Measurements from ENCODE around the gene PRUNE2.
A peak's percentile ranks its signal among the peaks of the same experiment; 100 is the strongest.

The PRUNE2 gene

DNA sequence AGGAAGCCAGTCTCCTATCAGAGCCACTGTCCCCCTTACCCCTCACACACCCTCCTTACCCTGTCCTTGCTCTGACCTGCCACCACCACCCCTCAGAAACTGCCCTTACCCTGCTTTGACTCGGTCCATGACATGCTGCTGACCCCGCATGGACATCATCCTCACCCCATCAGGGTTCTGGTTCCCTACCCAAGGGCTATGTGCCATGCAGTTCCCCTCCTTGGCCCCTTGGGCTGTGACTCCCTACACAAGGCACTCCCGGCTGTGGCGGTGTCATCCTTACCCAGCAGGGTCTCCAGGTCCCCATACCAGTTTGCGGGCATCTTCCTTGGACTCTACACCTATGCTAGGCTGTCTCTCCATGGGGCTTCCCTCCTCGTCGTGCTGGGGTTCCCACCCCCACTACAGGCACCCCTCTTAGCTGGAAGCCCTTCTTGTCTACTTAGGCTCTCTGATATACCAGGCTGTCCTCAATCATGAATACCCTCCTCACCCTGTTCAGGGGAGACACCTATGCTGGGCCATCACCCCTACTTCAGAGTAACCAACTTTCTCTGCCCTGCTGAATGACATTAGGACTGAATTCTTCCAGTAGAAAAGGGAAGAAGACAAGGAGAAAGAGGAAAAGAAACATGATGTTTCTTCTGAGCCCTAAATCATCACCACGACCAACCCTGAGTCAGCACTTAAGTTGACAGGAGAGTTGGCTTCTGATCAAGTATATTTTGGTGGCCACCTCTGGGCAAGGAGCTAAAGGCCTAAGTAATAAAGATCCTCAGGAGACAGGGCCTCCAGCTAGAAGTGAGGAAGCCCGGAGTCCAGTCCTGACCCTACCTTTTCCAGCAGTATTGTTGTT is 331.8 kb downstream of the PRUNE2 start:
- H3K36me3 ChIP-seq (ENCODE audit: control insufficient read depth in 1 of 2, insufficient read depth in 2 of 2, low read depth in 1 of 2, low read length in 2 of 2): no peaks in the 10 kb centered on the region
- no peak overlapping the region for H4K91ac ChIP-seq (ENCODE audit: low read length)
- H3K4me2 ChIP-seq (ENCODE audit: low read length, poor library complexity, severe bottlenecking): no peak overlapping the region
- no peak overlapping the region for H3K4ac ChIP-seq (ENCODE audit: low read depth in 1 of 2, low read length in 2 of 2)
- no peak overlapping the region for H2BK120ac ChIP-seq (ENCODE audit: low read depth, low read length)
- H3K27ac ChIP-seq (ENCODE audit: low read length, poor library complexity, severe bottlenecking): no peak overlapping the region
- H3K9ac ChIP-seq (ENCODE audit: low read length): no peak overlapping the region
- H3K4me3 ChIP-seq (ENCODE audit: insufficient read depth in 1 of 2, low read depth in 1 of 2, low read length in 2 of 2): no peak overlapping the region
- no peak overlapping the region for H3K23ac ChIP-seq (ENCODE audit: low read length in 2 of 2)
- no peak for DNase-seq
- H2BK5ac ChIP-seq (ENCODE audit: low read depth, low read length, poor library complexity, severe bottlenecking): no peak overlapping the region
- H3K4me1 ChIP-seq (ENCODE audit: control insufficient read depth, insufficient read depth, low read depth, low read length): peaks cover 8% of the 10 kb centered on the region
- peak overlapping the region; percentile 16 for H2AK5ac ChIP-seq (ENCODE audit: low read length, severe bottlenecking)
- H2BK12ac ChIP-seq (ENCODE audit: low read length in 2 of 2): no peak overlapping the region
- H2BK15ac ChIP-seq (ENCODE audit: low read depth, poor library complexity, severe bottlenecking): no peak overlapping the region
- H2AFZ ChIP-seq (ENCODE audit: low read depth, low read length): no peak overlapping the region
- no peaks in the 10 kb centered on the region for H3K79me1 ChIP-seq (replicated peaks; ENCODE audit: low read length, poor library complexity, severe bottlenecking)
- H3K9me3 ChIP-seq (ENCODE audit: control insufficient read depth, low read length): peaks cover 7% of the 10 kb centered on the region
- H4K8ac ChIP-seq (ENCODE audit: low read length): no peak overlapping the region
- H3K14ac ChIP-seq (ENCODE audit: low read length in 2 of 2): peak overlapping the region in 1 of 2 experiments; percentile 13
- 91% methylated on average over 9 of the region's 9 CpGs for WGBS
- peak overlapping the region in 1 of 2 experiments; percentile 72 for H3K18ac ChIP-seq (ENCODE audit: low read depth in 1 of 2, low read length in 2 of 2)
- no peaks in the 10 kb centered on the region for H3K27me3 ChIP-seq (ENCODE audit: control insufficient read depth in 1 of 2, insufficient read depth in 1 of 2, low read length in 2 of 2)

DNA sequence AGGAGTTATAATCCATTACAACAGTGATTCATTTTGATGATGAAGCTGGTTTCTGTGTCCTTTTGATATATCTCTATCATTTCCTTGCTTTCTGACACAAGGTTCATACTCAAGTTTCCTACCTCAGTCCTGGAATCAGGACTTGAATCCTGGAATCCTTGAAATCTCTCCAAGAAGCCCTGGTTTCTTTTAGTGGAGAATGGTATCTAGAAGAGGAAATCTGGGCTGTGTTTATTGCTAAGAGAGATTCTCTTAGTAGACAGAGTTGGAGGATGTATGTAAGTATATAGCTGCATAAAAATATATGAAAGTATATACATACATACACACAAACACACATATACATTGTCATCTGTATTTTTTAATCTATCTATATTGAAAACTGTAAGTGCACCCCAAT is 332.5 kb downstream of the PRUNE2 start:
- Histone ChIP-seq H2BK5ac (ENCODE audit: low read depth, low read length, poor library complexity, severe bottlenecking) (no peak overlapping the region), H3K4me2 (ENCODE audit: low read length, poor library complexity, severe bottlenecking) (no peak overlapping the region), H3K9me3 (ENCODE audit: control insufficient read depth, low read length) (peaks cover 7% of the 10 kb centered on the region), H2AK5ac (ENCODE audit: low read length, severe bottlenecking) (no peak overlapping the region), H3K79me1 (replicated peaks; ENCODE audit: low read length, poor library complexity, severe bottlenecking) (no peaks in the 10 kb centered on the region), H3K14ac (ENCODE audit: low read length in 2 of 2) (no peak overlapping the region), H2BK15ac (ENCODE audit: low read depth, poor library complexity, severe bottlenecking) (no peak overlapping the region), H2AFZ (ENCODE audit: low read depth, low read length) (no peak overlapping the region), H3K9ac (ENCODE audit: low read length) (no peak overlapping the region), H4K8ac (ENCODE audit: low read length) (no peak overlapping the region), H4K91ac (ENCODE audit: low read length) (no peak overlapping the region), H3K27ac (ENCODE audit: low read length, poor library complexity, severe bottlenecking) (no peak overlapping the region), H3K4ac (ENCODE audit: low read depth in 1 of 2, low read length in 2 of 2) (no peak overlapping the region), H3K18ac (ENCODE audit: low read depth in 1 of 2, low read length in 2 of 2) (no peak overlapping the region), H3K4me1 (ENCODE audit: control insufficient read depth, insufficient read depth, low read depth, low read length) (peaks cover 2% of the 10 kb centered on the region), H2BK12ac (ENCODE audit: low read length in 2 of 2) (no peak overlapping the region), H3K36me3 (ENCODE audit: control insufficient read depth in 1 of 2, insufficient read depth in 2 of 2, low read depth in 1 of 2, low read length in 2 of 2) (no peaks in the 10 kb centered on the region), H3K4me3 (ENCODE audit: insufficient read depth in 1 of 2, low read depth in 1 of 2, low read length in 2 of 2) (no peak overlapping the region), H3K23ac (ENCODE audit: low read length in 2 of 2) (no peak overlapping the region), H2BK120ac (ENCODE audit: low read depth, low read length) (no peak overlapping the region), H3K27me3 (ENCODE audit: control insufficient read depth in 1 of 2, insufficient read depth in 1 of 2, low read length in 2 of 2) (no peaks in the 10 kb centered on the region)
- no peak for DNase-seq

DNA sequence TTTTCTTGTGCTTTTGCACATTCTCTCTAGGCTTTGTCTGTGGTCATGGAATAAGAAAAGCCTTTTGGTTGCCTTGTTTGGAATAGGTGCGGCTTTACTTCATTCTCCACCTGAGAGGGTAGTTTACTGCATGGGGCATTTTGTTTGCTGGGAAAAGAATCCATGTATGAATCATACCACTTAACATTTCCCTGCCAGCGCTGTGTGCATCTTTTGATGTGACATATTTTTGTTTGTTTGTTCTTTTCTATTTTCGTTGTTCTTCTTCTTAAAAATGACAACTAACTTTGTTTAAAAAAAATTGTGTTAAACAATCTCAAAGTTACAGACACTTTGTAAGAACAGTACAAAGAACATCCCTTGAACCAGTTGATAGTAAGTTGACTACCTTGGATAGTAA is 333.8 kb downstream of the PRUNE2 start:
- Histone ChIP-seq H3K4me3 (ENCODE audit: insufficient read depth in 1 of 2, low read depth in 1 of 2, low read length in 2 of 2) (peak overlapping the region in 1 of 2 experiments; percentile 70), H3K18ac (ENCODE audit: low read depth in 1 of 2, low read length in 2 of 2) (no peak overlapping the region), H3K4ac (ENCODE audit: low read depth in 1 of 2, low read length in 2 of 2) (no peak overlapping the region), H3K23ac (ENCODE audit: low read length in 2 of 2) (no peak overlapping the region), H3K4me1 (ENCODE audit: control insufficient read depth, insufficient read depth, low read depth, low read length) (no peaks in the 10 kb centered on the region), H3K9me3 (ENCODE audit: control insufficient read depth, low read length) (peaks cover 7% of the 10 kb centered on the region), H3K79me1 (replicated peaks; ENCODE audit: low read length, poor library complexity, severe bottlenecking) (no peaks in the 10 kb centered on the region), H3K27me3 (ENCODE audit: control insufficient read depth in 1 of 2, insufficient read depth in 1 of 2, low read length in 2 of 2) (no peaks in the 10 kb centered on the region), H4K91ac (ENCODE audit: low read length) (no peak overlapping the region), H2BK15ac (ENCODE audit: low read depth, poor library complexity, severe bottlenecking) (no peak overlapping the region), H3K4me2 (ENCODE audit: low read length, poor library complexity, severe bottlenecking) (no peak overlapping the region), H3K27ac (ENCODE audit: low read length, poor library complexity, severe bottlenecking) (no peak overlapping the region), H4K8ac (ENCODE audit: low read length) (no peak overlapping the region), H2BK12ac (ENCODE audit: low read length in 2 of 2) (no peak overlapping the region), H2BK5ac (ENCODE audit: low read depth, low read length, poor library complexity, severe bottlenecking) (no peak overlapping the region), H3K14ac (ENCODE audit: low read length in 2 of 2) (no peak overlapping the region), H3K9ac (ENCODE audit: low read length) (peak overlapping the region; percentile 77), H3K36me3 (ENCODE audit: control insufficient read depth in 1 of 2, insufficient read depth in 2 of 2, low read depth in 1 of 2, low read length in 2 of 2) (no peaks in the 10 kb centered on the region), H2AK5ac (ENCODE audit: low read length, severe bottlenecking) (no peak overlapping the region), H2BK120ac (ENCODE audit: low read depth, low read length) (no peak overlapping the region), H2AFZ (ENCODE audit: low read depth, low read length) (no peak overlapping the region)
- 100% methylated on average over 1 of the region's 3 CpGs for WGBS
- DNase-seq: no peak

DNA sequence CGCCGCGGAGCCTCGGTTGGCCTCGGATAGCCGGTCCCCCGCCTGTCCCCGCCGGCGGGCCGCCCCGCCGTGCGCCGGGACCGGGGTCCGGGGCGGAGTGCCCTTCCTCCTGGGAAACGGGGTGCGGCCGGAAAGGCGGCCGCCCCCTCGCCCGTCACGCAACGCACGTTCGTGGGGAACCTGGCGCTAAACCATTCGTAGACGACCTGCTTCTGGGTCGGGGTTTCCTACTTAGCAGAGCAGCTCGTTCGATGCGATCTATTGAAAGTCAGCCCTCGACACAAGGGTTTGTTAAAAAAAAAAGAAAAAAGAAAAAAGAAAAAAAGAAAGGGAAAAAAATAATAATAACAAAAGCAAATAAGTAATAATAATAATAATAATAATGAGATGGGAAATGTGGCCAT is 334.2 kb downstream of the PRUNE2 start:
- H2BK5ac ChIP-seq (ENCODE audit: low read depth, low read length, poor library complexity, severe bottlenecking): no peak overlapping the region
- no peak overlapping the region for H3K27ac ChIP-seq (ENCODE audit: low read length, poor library complexity, severe bottlenecking)
- no peak overlapping the region for H3K4me2 ChIP-seq (ENCODE audit: low read length, poor library complexity, severe bottlenecking)
- H4K91ac ChIP-seq (ENCODE audit: low read length): no peak overlapping the region
- H3K18ac ChIP-seq (ENCODE audit: low read depth in 1 of 2, low read length in 2 of 2): no peak overlapping the region
- no peaks in the 10 kb centered on the region for H3K79me1 ChIP-seq (replicated peaks; ENCODE audit: low read length, poor library complexity, severe bottlenecking)
- no peak overlapping the region for H2BK12ac ChIP-seq (ENCODE audit: low read length in 2 of 2)
- H3K4ac ChIP-seq (ENCODE audit: low read depth in 1 of 2, low read length in 2 of 2): no peak overlapping the region
- no peak overlapping the region for H2AFZ ChIP-seq (ENCODE audit: low read depth, low read length)
- H3K9ac ChIP-seq (ENCODE audit: low read length): peak overlapping the region; percentile 77
- H3K9me3 ChIP-seq (ENCODE audit: control insufficient read depth, low read length): peaks cover 7% of the 10 kb centered on the region
- no peak overlapping the region for H3K14ac ChIP-seq (ENCODE audit: low read length in 2 of 2)
- no peak overlapping the region for H2BK120ac ChIP-seq (ENCODE audit: low read depth, low read length)
- H4K8ac ChIP-seq (ENCODE audit: low read length): no peak overlapping the region
- no peak overlapping the region for H3K23ac ChIP-seq (ENCODE audit: low read length in 2 of 2)
- no peak for DNase-seq
- no peak overlapping the region for H2BK15ac ChIP-seq (ENCODE audit: low read depth, poor library complexity, severe bottlenecking)
- H3K27me3 ChIP-seq (ENCODE audit: control insufficient read depth in 1 of 2, insufficient read depth in 1 of 2, low read length in 2 of 2): no peaks in the 10 kb centered on the region
- H3K4me1 ChIP-seq (ENCODE audit: control insufficient read depth, insufficient read depth, low read depth, low read length): no peaks in the 10 kb centered on the region
- no peak overlapping the region for H2AK5ac ChIP-seq (ENCODE audit: low read length, severe bottlenecking)
- no peaks in the 10 kb centered on the region for H3K36me3 ChIP-seq (ENCODE audit: control insufficient read depth in 1 of 2, insufficient read depth in 2 of 2, low read depth in 1 of 2, low read length in 2 of 2)
- WGBS: 74% methylated on average over 36 of the region's 37 CpGs
- peak overlapping the region in 1 of 2 experiments; percentile 70 for H3K4me3 ChIP-seq (ENCODE audit: insufficient read depth in 1 of 2, low read depth in 1 of 2, low read length in 2 of 2)
